Measurements from ENCODE around the gene COL6A3. TPM values are rescaled to one million over a fixed set of nuclear protein-coding genes. Genes with fewer than 3 reads are reported as not detected.

The COL6A3 gene
- total RNA-seq, 1 experiment from 2014 or later = 45.0 TPM

- no peaks in the 10 kb centered on the region for H3K79me2 ChIP-seq (ENCODE audit: low read length)
- no peak overlapping the region for H3K9ac ChIP-seq (ENCODE audit: low read length)
- no peak overlapping the region for H2AFZ ChIP-seq (ENCODE audit: low read length)
- H3K9me2 ChIP-seq (replicated peaks; ENCODE audit: low read length) = no peaks in the 10 kb centered on the region
- no peaks in the 10 kb centered on the region for H3K9me3 ChIP-seq (ENCODE audit: low read length)
- no peaks in the 10 kb centered on the region for H3K27me3 ChIP-seq (ENCODE audit: low read length)
- no peaks in the 10 kb centered on the region for H3K4me1 ChIP-seq (ENCODE audit: insufficient read depth, low read length)
- DNase-seq (no peak), ATAC-seq (no peak)
- H3K36me3 ChIP-seq (ENCODE audit: low read depth, low read length) = no peaks in the 10 kb centered on the region
- ChIA-PET POLR2A (ENCODE audit: unreplicated experiment) (no interaction called here), CTCF (no interaction called here)
- H4K20me1 ChIP-seq (ENCODE audit: low read length) = no peaks in the 10 kb centered on the region
- no TSS peak for BruUV-seq (replicated peaks)
- H3K27ac ChIP-seq (ENCODE audit: low read length) = no peak overlapping the region
- TF ChIP-seq EZH2phosphoT487 (IDR thresholded peaks at IDR 0.05; ENCODE audit: borderline replicate concordance, low read length) (no peak), CTCF (conservative IDR thresholded peaks at IDR 0.05; ENCODE audit: low read depth, low read length) (no peak), EZH2 (IDR thresholded peaks at IDR 0.05; ENCODE audit: low read length, unreplicated experiment) (no peak)
- H3F3A ChIP-seq (ENCODE audit: low read length, unreplicated experiment) = no peaks in the 10 kb centered on the region
- intact Hi-C loops (cut with micrococcal nuclease) = no loop called here
- H3K4me3 ChIP-seq (ENCODE audit: low read length) = no peak overlapping the region
- H3K4me2 ChIP-seq (ENCODE audit: low read length) = no peak overlapping the region
Observed at GRCh38 chr2:237326266-237327171, 87.4 kb downstream of the COL6A3 start.

GRCh38 chr2:237324837-237325236 is 89.1 kb downstream of the COL6A3 start:
- no peaks in the 10 kb centered on the region for H3K9me3 ChIP-seq (ENCODE audit: low read length)
- no peak overlapping the region for H2AFZ ChIP-seq (ENCODE audit: low read length)
- H3K9me2 ChIP-seq (replicated peaks; ENCODE audit: low read length) = no peaks in the 10 kb centered on the region
- no peaks in the 10 kb centered on the region for H3K79me2 ChIP-seq (ENCODE audit: low read length)
- no peaks in the 10 kb centered on the region for H4K20me1 ChIP-seq (ENCODE audit: low read length)
- H3K4me3 ChIP-seq (ENCODE audit: low read length) = no peak overlapping the region
- no peaks in the 10 kb centered on the region for H3F3A ChIP-seq (ENCODE audit: low read length, unreplicated experiment)
- DNase-seq (no peak), ATAC-seq (no peak)
- no peaks in the 10 kb centered on the region for H3K27me3 ChIP-seq (ENCODE audit: low read length)
- TF ChIP-seq CTCF (conservative IDR thresholded peaks at IDR 0.05; ENCODE audit: low read depth, low read length) (no peak), EZH2 (IDR thresholded peaks at IDR 0.05; ENCODE audit: low read length, unreplicated experiment) (no peak), EZH2phosphoT487 (IDR thresholded peaks at IDR 0.05; ENCODE audit: borderline replicate concordance, low read length) (no peak)
- H3K4me2 ChIP-seq (ENCODE audit: low read length) = no peak overlapping the region
- BruUV-seq (replicated peaks) = no TSS peak
- no peaks in the 10 kb centered on the region for H3K36me3 ChIP-seq (ENCODE audit: low read depth, low read length)
- CTCF ChIA-PET = no interaction called here
- no peaks in the 10 kb centered on the region for H3K4me1 ChIP-seq (ENCODE audit: insufficient read depth, low read length)
- no peak overlapping the region for H3K27ac ChIP-seq (ENCODE audit: low read length)
- intact Hi-C loops (cut with micrococcal nuclease) = loop anchor here (5.0 kb wide), 1 partner anchor 73 kb away; no protein-coding TSS in a partner anchor
- POLR2A ChIA-PET (ENCODE audit: unreplicated experiment) = no interaction called here
- H3K9ac ChIP-seq (ENCODE audit: low read length) = no peak overlapping the region

- no peaks in the 10 kb centered on the region for H3K4me1 ChIP-seq (ENCODE audit: insufficient read depth, low read length)
- H3K36me3 ChIP-seq (ENCODE audit: low read depth, low read length) = no peaks in the 10 kb centered on the region
- no peak overlapping the region for H2AFZ ChIP-seq (ENCODE audit: low read length)
- no peaks in the 10 kb centered on the region for H3F3A ChIP-seq (ENCODE audit: low read length, unreplicated experiment)
- BruUV-seq (replicated peaks) = TSS peak; percentile 63
- H3K27me3 ChIP-seq (ENCODE audit: low read length) = no peaks in the 10 kb centered on the region
- no peak overlapping the region for H3K9ac ChIP-seq (ENCODE audit: low read length)
- no peaks in the 10 kb centered on the region for H3K79me2 ChIP-seq (ENCODE audit: low read length)
- TF ChIP-seq EZH2 (IDR thresholded peaks at IDR 0.05; ENCODE audit: low read length, unreplicated experiment) = no peak
- TF ChIP-seq CTCF (conservative IDR thresholded peaks at IDR 0.05; ENCODE audit: low read depth, low read length) = no peak
- TF ChIP-seq EZH2phosphoT487 (IDR thresholded peaks at IDR 0.05; ENCODE audit: borderline replicate concordance, low read length) = no peak
- H4K20me1 ChIP-seq (ENCODE audit: low read length) = no peaks in the 10 kb centered on the region
- ATAC-seq (no peak), DNase-seq (no peak)
- H3K9me2 ChIP-seq (replicated peaks; ENCODE audit: low read length) = no peaks in the 10 kb centered on the region
- no peak overlapping the region for H3K4me2 ChIP-seq (ENCODE audit: low read length)
- no peak overlapping the region for H3K4me3 ChIP-seq (ENCODE audit: low read length)
- ChIA-PET CTCF (no interaction called here), POLR2A (ENCODE audit: unreplicated experiment) (no interaction called here)
- no peak overlapping the region for H3K27ac ChIP-seq (ENCODE audit: low read length)
- intact Hi-C loops (cut with micrococcal nuclease) = loop anchor here (5.0 kb wide), 1 partner anchor 72 kb away; no protein-coding TSS in a partner anchor
- H3K9me3 ChIP-seq (ENCODE audit: low read length) = no peaks in the 10 kb centered on the region
Observed at GRCh38 chr2:237324405-237324831, 89.5 kb downstream of the COL6A3 start.

All from PC-3 (cell line).